IMR-90 (cell line): ENCODE data around the gene HNRNPH3. TPM values are rescaled to one million over a fixed set of nuclear protein-coding genes. Genes with fewer than 3 reads are reported as not detected.

ENCODE experiments used
- ATAC-seq: fragments of 200-7000 bp; cut with Tn5 transposase; 2 replicates; pipeline ENCODE4 v1.9.1; 2020; ENCODE audit warnings: low read depth, mild to moderate bottlenecking, moderate library complexity
- BruUV-seq: library from RNA; stranded (reverse); fragments of 400-500 nt; replicated peaks from 2 replicates; lab custom pipeline; 2021; lab: Mats Ljungman, UMichigan
- CTCF ChIA-PET: fragments of 300-600 bp; formaldehyde crosslinking; extraction: SDS; loops from one replicate; lab custom pipeline; 2021; ENCODE audit warnings: antibody characterized with exemption; lab: Yijun Ruan, JAX
- POLR2A ChIA-PET: fragments of 300-600 bp; sonication (Branson Sonifier 250); formaldehyde crosslinking; loops from one replicate; lab custom pipeline; 2022; ENCODE audit warnings: antibody characterized with exemption; ENCODE audit not compliant: unreplicated experiment; lab: Charles Lee
- DNase-seq: peaks from one replicate; pipeline ENCODE4 v3.0.0; 2013
- H2AFZ ChIP-seq: replicated peaks from 2 replicates; pipeline ENCODE3; 2013; ENCODE audit warnings: low read length, mild to moderate bottlenecking; ENCODE audit not compliant: poor library complexity
- H2AK5ac ChIP-seq: 2 replicates; pipeline ENCODE4 v1.6.1; 2013; ENCODE audit warnings: low read depth, low read length, inconsistent platforms
- H2AK9ac ChIP-seq: replicated peaks from 2 replicates; pipeline ENCODE3; 2013; ENCODE audit warnings: mild to moderate bottlenecking, low read depth, low read length, moderate library complexity; ENCODE audit not compliant: poor library complexity
- H2BK120ac ChIP-seq: 2 replicates; pipeline ENCODE4 v1.6.1; 2013; ENCODE audit warnings: low read depth, low read length, inconsistent platforms
- H2BK15ac ChIP-seq: 3 replicates; pipeline ENCODE4 v1.6.1; 2013; ENCODE audit warnings: low read depth, low read length, inconsistent platforms
- H2BK20ac ChIP-seq: 2 replicates; pipeline ENCODE4 v1.6.1; 2013; ENCODE audit warnings: low read depth, mild to moderate bottlenecking, inconsistent platforms, low read length, moderate library complexity
- H2BK5ac ChIP-seq: 2 replicates; pipeline ENCODE4 v1.6.1; 2013; ENCODE audit warnings: mild to moderate bottlenecking, low read depth, low read length, inconsistent platforms; ENCODE audit not compliant: poor library complexity, severe bottlenecking
- H3K14ac ChIP-seq: replicated peaks from 2 replicates; pipeline ENCODE4 v1.6.1; 2013; ENCODE audit warnings: low read depth, low read length, inconsistent platforms
- H3K18ac ChIP-seq: 2 replicates; pipeline ENCODE4 v1.6.1; 2013; ENCODE audit warnings: low read depth, low read length, control low read depth
- H3K23ac ChIP-seq: 2 replicates; pipeline ENCODE4 v1.6.1; 2013; ENCODE audit warnings: low read depth, low read length, inconsistent platforms
- H3K27ac ChIP-seq: 2 replicates; pipeline ENCODE4 v1.5.1; 2013; ENCODE audit warnings: mild to moderate bottlenecking, control low read depth, low read length; ENCODE audit not compliant: insufficient read depth
- H3K27me3 ChIP-seq: 2 replicates; pipeline ENCODE4 v1.6.1; 2013; ENCODE audit warnings: low read length; ENCODE audit not compliant: control insufficient read depth, insufficient read depth
- H3K36me3 ChIP-seq: 2 replicates; pipeline ENCODE4 v1.6.1; 2013; ENCODE audit warnings: low read length, mixed read lengths; ENCODE audit not compliant: control insufficient read depth, insufficient read depth
- H3K4ac ChIP-seq: 2 replicates; pipeline ENCODE4 v1.6.1; 2013; ENCODE audit warnings: low read depth, low read length, inconsistent platforms
- H3K4me1 ChIP-seq: 2 replicates; pipeline ENCODE4 v1.6.1; 2013; ENCODE audit warnings: low read length, mixed read lengths; ENCODE audit not compliant: control insufficient read depth, insufficient read depth
- H3K4me2 ChIP-seq: 2 replicates; pipeline ENCODE4 v1.6.1; 2013; ENCODE audit warnings: low read depth, mild to moderate bottlenecking, control low read depth, low read length, moderate library complexity
- H3K4me3 ChIP-seq: 2 replicates; pipeline ENCODE4 v1.5.1; 2013; ENCODE audit warnings: low read depth, mild to moderate bottlenecking, control low read depth, low read length, moderate library complexity; ENCODE audit not compliant: insufficient read depth
- H3K56ac ChIP-seq: 2 replicates; pipeline ENCODE4 v1.6.1; 2013; ENCODE audit warnings: low read length, inconsistent platforms; ENCODE audit not compliant: insufficient read depth; ENCODE audit errors: extremely low read depth
- H3K79me1 ChIP-seq, 2 experiments: 2 replicates each; pipeline ENCODE4 v1.6.1; 2013; ENCODE audit warnings: low read length in 2 of 2, inconsistent platforms in 1 of 2, low read depth in 1 of 2
- H3K9ac ChIP-seq: 2 replicates; pipeline ENCODE4 v1.6.1; 2013; ENCODE audit warnings: low read depth, low read length, control low read depth
- H3K9me1 ChIP-seq: 2 replicates; pipeline ENCODE4 v1.6.1; 2013; ENCODE audit warnings: low read length, inconsistent platforms; ENCODE audit not compliant: insufficient read depth
- H3K9me3 ChIP-seq: 2 replicates; pipeline ENCODE4 v1.6.1; 2013; ENCODE audit warnings: low read length; ENCODE audit not compliant: control insufficient read depth, insufficient read depth
- H4K20me1 ChIP-seq: 2 replicates; pipeline ENCODE4 v1.6.1; 2013; ENCODE audit warnings: low read length, inconsistent platforms; ENCODE audit not compliant: insufficient read depth
- H4K5ac ChIP-seq: 2 replicates; pipeline ENCODE4 v1.6.1; 2013; ENCODE audit warnings: mild to moderate bottlenecking, low read depth, low read length, control low read depth
- H4K8ac ChIP-seq, 2 experiments: 2 replicates each; pipeline ENCODE4 v1.6.1; 2013; ENCODE audit warnings: low read depth in 2 of 2, low read length in 2 of 2, control low read depth in 1 of 2, inconsistent platforms in 1 of 2
- H4K91ac ChIP-seq: 2 replicates; pipeline ENCODE4 v1.6.1; 2013; ENCODE audit warnings: low read depth, low read length, inconsistent platforms; ENCODE audit not compliant: insufficient read depth
- CEBPB ChIP-seq: IDR thresholded peaks from 2 replicates; pipeline ENCODE4 v1.6.1; 2012; ENCODE audit warnings: low read depth, low read length, improper control_type of control experiment
- CHD1 ChIP-seq: IDR thresholded peaks from 2 replicates; pipeline ENCODE4 v1.6.1; 2012; ENCODE audit warnings: low read depth, low read length, improper control_type of control experiment
- CTCF ChIP-seq: conservative IDR thresholded peaks from 2 replicates; pipeline ENCODE4 v1.5.1; 2012; ENCODE audit warnings: mild to moderate bottlenecking, low read depth, low read length, improper control_type of control experiment
- ELK1 ChIP-seq: fragments of 150-350 bp; IDR thresholded peaks from 2 replicates; pipeline ENCODE4 v1.6.1; 2016; ENCODE audit warnings: low read depth, mild to moderate bottlenecking, low read length, moderate library complexity, borderline replicate concordance
- MXI1 ChIP-seq: IDR thresholded peaks from 2 replicates; pipeline ENCODE4 v1.6.1; 2012; ENCODE audit warnings: low read depth, mild to moderate bottlenecking, low read length, moderate library complexity, borderline replicate concordance
- POLR2A ChIP-seq: IDR thresholded peaks from 2 replicates; pipeline ENCODE4 v1.6.1; 2012; ENCODE audit warnings: mild to moderate bottlenecking, low read depth, low read length
- RAD21 ChIP-seq: IDR thresholded peaks from 2 replicates; pipeline ENCODE4 v1.6.1; 2012; ENCODE audit warnings: low read length, improper control_type of control experiment
- RCOR1 ChIP-seq: IDR thresholded peaks from 2 replicates; pipeline ENCODE4 v1.6.1; 2012; ENCODE audit warnings: mild to moderate bottlenecking, low read length, improper control_type of control experiment; ENCODE audit not compliant: insufficient replicate concordance
- USF2 ChIP-seq: fragments of 150-350 bp; IDR thresholded peaks from 2 replicates; pipeline ENCODE4 v1.6.1; 2017; ENCODE audit warnings: mild to moderate bottlenecking, antibody characterized with exemption, low read length, low read depth
- WGBS, 2 experiments: methylation state at CpG; one replicate each; pipeline versions ENCODE4 v1.1.5 to v1.1.7; 2013; ENCODE audit warnings: missing lambda C conversion rate in 2 of 2; ENCODE audit not compliant: insufficient read length in 1 of 2; ENCODE audit errors: extremely low coverage in 2 of 2; 5-methylcytosine and 5-hydroxymethylcytosine counted together
- dilution Hi-C: fragments of 300-500 bp; cut with HindIII; formaldehyde crosslinking; loops from one replicate; pipeline ENCODE4 v1.14.3; 2018; ENCODE audit warnings: low sequenced_read_pairs; ENCODE audit not compliant: unreplicated experiment
- in situ Hi-C: fragments of 300-500 bp; cut with MboI; formaldehyde crosslinking; loops from 3 replicates; pipeline ENCODE4 v1.14.3; 2019; ENCODE audit warnings: low sequenced_read_pairs, inconsistent platforms, mixed read lengths
- intact Hi-C: fragments of 100-400 bp; cut with micrococcal nuclease; formaldehyde crosslinking; loops from 2 replicates; pipeline ENCODE4 v1.10.0; 2022
- polyA plus RNA-seq, 3 experiments: library from polyadenylated mRNA; depleted of rRNA; stranded (reverse); fragments of >200 nt; gene quantifications; 2 replicates each; pipeline ENCODE4 v1.2.3, GENCODE V29; 2012; ENCODE audit warnings: low replicate concordance in 1 of 3
- total RNA-seq: library from RNA; depleted of rRNA; stranded (reverse); fragments of >200 nt; gene quantifications from 2 replicates; pipeline ENCODE4 v1.2.3, GENCODE V29; 2012

The HNRNPH3 gene
- total and polyA plus RNA-seq, 2 of the 4 experiments (the other 2 are of a cell fraction): 10.6 to 142 TPM

DNA sequence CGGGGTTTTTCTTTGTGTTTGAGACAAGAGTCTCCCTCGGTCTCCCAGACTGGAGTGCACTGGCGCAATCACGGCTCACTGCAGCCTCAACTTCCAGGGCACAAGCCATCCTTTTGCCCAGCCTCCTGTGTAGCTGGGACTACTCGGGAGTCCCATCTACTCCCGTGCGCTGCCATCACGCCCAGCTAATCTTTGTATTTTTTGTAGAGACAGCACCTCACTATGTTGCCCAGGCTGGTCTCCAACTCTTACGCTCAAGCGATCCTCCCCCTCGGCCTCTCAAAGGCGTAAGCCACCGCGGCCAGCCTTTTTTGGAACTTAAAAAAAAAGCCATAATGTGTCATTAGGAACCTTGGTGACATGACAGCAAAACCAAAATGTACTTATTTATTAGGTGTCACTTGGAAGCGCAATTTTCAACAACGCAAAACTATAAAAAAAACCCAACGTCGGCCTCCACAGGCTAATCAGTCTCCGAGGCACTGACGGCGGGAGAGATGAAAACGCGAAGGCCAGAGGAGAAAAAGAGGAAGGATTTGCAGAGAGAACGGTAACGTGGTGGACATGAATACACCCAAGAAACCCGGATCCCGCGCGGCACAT is 911 bp upstream of the HNRNPH3 start (continued):
- TF ChIP-seq CEBPB: no peak
- no peak for TF ChIP-seq POLR2A

DNA sequence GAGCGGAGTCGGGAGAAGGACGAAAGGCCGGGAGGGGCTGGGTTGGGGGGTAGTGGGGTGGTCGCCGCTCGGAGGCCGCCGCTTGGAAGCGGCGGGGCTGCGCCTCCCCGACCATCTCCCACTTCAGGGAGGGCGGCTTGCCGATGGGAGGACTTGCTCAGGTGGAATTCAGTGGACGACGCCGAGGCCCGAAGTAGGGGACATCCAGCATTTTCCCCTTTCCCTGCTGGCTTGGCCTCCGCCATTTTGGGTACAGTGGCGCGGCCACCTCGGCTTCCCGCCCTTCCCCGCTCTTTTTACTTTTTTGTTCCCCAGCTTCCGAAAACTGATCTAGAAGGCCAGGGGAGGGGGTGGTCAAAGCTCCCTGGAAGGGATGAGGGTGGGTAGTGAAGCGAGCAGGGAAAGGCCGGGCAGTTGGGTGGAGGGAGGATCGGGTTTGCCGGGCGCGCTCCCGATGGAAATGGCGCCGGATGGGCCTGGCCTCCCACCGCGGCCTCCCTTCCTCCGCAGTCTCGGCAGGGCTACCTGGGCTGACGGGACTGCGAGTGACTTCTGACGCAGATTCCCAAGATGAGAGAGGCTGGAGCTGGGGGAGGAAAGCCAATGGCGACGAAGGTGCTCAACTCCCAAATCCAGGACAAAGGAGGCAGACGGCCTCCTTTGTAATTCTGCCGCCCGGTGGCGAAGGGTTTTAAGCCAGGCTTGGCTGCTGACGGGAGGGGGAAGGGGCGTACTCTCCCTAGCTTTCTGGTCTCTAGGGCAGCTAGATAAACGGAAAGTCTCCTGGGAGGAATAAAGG is 594 bp downstream of the HNRNPH3 start, which contains the start of gene PBLD:
Gene PBLD (minus strand): TSS at position 670 of the 799 bp plus-strand sequence. CDS start 26,084 bp downstream, outside the sequence.
- in situ Hi-C loops: no loop called here
- Histone ChIP-seq H3K4me1 (peaks cover 12% of the 10 kb centered on the region), H2BK20ac (no peak within 1 kb of the TSS), H3K79me1 (peaks cover 4 to 27% of the 10 kb centered on the region in 2 experiments; a peak in 3 of 4 replicates), H3K4ac (peak within 1 kb of the TSS; percentile 99), H3K27me3 (no peaks in the 10 kb centered on the region), H3K27ac (peak within 1 kb of the TSS; percentile 97), H4K5ac (peak within 1 kb of the TSS; percentile 98), H4K8ac (peak within 1 kb of the TSS; percentile 92 to 96), H4K91ac (peak within 1 kb of the TSS; percentile 99), H3K9ac (peak within 1 kb of the TSS; percentile 98), H2BK120ac (peak within 1 kb of the TSS; percentile 88; the same call in 1 of the 2 replicates), H2AK5ac (peak within 1 kb of the TSS; percentile 98), H4K20me1 (peaks cover 49% of the 10 kb centered on the region), H3K9me1 (peaks cover 8% of the 10 kb centered on the region; the same call in 1 of the 2 replicates), H3K56ac (peak within 1 kb of the TSS; percentile 99), H2BK5ac (peak within 1 kb of the TSS; percentile 93), H3K4me2 (peak within 1 kb of the TSS; percentile 92), H3K23ac (peak within 1 kb of the TSS; percentile 99), H3K36me3 (peaks cover 1% of the 10 kb centered on the region; the same call in 1 of the 2 replicates), H2AFZ (peak within 1 kb of the TSS; percentile 97), H2BK15ac (no peak within 1 kb of the TSS), H3K4me3 (peak within 1 kb of the TSS; percentile 98), H3K14ac (peak within 1 kb of the TSS; percentile 100), H3K18ac (peak within 1 kb of the TSS; percentile 87), H2AK9ac (peak within 1 kb of the TSS; percentile 100), H3K9me3 (no peaks in the 10 kb centered on the region)
- dilution Hi-C loops: no loop called here
- POLR2A ChIA-PET: interaction anchor here (0.5 to 0.6 kb wide), 4 partner anchors 79 to 343 kb away, joined by 3 to 13 read pairs (median 5); no protein-coding TSS in a partner anchor
- ATAC-seq (peak; percentile 13), DNase-seq (peak; percentile 74)
- no TSS peak for BruUV-seq
- intact Hi-C loops: loop anchor here (10.0 kb wide), 3 partner anchors 258 to 478 kb away; partner anchors contain the start of genes HERC4 and SIRT1
- 0% methylated on average over 10 of the region's 51 CpGs; no CpG with 5 or more reads in 1 of the 2 experiments for WGBS, 2 experiments
- CTCF ChIA-PET: interaction anchor here (0.6 to 1.9 kb wide), 4 partner anchors 31 to 447 kb away, joined by 3 to 6 read pairs (median 4); no protein-coding TSS in a partner anchor
- peak; percentile 32; the same call in 1 of the 2 replicates for TF ChIP-seq RAD21
- TF ChIP-seq CHD1: peak; percentile 44
- peak; percentile 46 for TF ChIP-seq CTCF
- TF ChIP-seq USF2: no peak
- TF ChIP-seq RCOR1: no peak
- TF ChIP-seq MXI1: peak; percentile 27; the same call in 1 of the 2 replicates
- TF ChIP-seq POLR2A: peak; percentile 89
- no peak for TF ChIP-seq ELK1
